HG02588 (cell line): ENCODE measurements around the gene ASB5.
"Not testable (repeated sequence)": the region's sequence is repeated elsewhere in the genome, so short reads cannot be mapped to it uniquely, and the experiment has no call there.

Experiments used
- ATAC-seq: cut with Tn5 transposase; IDR thresholded peaks from one replicate; pipeline ENCODE4 v1.9.1; 2021; ENCODE audit warnings: mild to moderate bottlenecking, moderate library complexity; ENCODE audit not compliant: unreplicated experiment

The ASB5 gene

DNA sequence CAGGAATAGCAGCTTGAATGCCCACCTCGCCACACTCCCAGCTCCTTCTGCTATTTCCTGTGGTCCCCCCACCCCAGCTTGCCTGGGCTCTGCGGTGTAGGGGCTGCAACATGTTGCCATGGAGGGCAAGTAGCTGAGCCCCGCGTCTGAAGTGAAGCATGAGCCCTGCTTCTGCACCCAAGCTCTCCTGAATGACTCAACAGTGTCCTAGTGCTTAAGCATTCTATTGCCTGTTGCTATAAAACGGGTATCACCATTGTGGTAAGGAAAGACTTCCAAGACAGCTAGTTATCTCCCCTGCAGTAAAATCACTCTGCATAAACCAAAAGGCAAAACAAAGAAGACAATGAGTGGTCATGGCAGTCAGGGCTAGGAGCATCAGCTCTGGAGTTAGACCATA is 42.3 kb downstream of the ASB5 start:
- no peak for ATAC-seq

DNA sequence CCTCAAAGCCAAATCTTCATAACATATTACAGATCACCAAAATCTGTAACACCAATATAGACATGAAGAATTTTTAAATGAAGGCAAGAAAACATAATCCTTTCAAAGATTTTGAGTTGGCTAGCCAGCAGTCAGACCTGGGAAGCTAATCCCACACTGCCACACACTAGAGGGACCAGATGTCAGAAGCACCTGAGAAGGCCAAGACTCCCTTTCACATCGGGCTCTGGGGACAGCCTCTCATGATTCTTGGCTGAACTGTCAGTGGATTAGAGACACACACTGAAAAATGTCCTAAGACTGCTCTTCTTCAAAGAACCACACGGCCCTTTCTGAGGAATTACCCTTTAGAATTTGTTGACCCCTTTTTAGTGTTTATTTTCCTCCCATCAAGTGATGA is 45.5 kb downstream of the ASB5 start:
- no peak for ATAC-seq

DNA sequence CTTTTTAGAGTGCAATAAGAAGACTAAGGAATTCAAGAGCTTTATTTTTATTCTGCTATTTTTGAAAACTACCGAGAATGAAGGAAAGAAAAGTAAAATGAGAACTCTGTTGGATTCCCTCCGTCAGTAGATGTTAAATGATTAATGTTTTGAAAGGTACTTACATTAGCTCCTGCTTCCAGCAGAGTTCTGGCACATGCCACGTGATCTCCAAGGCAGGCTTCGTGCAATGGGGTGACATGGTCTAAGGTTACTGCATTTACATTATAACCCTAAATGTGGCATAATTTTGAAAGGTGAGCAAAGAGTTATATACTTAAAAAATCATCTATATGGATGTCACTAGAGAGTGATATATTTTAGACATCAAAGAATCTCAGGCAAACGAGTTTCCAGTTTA is 46.9 kb downstream of the ASB5 start:
- ATAC-seq: no peak

DNA sequence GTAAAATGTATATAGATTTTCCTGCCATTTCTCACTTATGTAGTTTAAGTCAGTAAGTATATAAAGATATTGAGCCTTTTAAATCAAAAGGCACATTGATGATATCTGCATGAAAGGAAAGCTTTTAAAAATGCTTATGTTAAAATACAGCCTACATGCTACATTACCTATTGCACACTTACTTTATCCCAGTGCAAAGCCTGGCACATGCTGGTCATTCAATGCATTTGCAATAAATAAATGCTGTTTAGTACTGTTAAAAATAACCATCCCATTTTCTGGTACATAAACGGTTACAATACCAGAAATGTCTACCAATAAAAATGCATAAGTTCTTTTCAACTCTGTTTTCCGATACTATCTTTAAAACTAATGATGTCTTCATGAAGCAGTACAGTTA is 51.5 kb downstream of the ASB5 start:
- no peak for ATAC-seq

DNA sequence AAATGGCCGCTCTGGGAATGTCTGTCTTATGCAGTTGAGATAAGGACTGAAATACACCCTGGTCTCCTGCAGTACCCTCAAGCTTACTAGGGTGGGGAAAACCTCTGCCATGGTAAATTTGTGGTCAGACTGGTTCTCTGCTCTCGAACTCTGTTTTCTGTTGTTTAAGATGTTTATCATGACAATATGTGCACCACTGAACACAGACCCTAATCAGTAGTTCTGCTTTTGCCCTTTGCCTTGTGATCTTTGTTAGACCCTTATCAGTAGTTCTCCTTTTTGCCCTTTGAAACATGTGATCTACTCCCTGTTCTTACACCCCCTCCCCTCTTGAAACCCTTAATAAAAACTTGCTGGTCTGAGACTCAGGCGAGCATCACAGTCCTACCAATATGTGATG is 56.7 kb downstream of the ASB5 start:
- not testable (repeated sequence) for ATAC-seq

DNA sequence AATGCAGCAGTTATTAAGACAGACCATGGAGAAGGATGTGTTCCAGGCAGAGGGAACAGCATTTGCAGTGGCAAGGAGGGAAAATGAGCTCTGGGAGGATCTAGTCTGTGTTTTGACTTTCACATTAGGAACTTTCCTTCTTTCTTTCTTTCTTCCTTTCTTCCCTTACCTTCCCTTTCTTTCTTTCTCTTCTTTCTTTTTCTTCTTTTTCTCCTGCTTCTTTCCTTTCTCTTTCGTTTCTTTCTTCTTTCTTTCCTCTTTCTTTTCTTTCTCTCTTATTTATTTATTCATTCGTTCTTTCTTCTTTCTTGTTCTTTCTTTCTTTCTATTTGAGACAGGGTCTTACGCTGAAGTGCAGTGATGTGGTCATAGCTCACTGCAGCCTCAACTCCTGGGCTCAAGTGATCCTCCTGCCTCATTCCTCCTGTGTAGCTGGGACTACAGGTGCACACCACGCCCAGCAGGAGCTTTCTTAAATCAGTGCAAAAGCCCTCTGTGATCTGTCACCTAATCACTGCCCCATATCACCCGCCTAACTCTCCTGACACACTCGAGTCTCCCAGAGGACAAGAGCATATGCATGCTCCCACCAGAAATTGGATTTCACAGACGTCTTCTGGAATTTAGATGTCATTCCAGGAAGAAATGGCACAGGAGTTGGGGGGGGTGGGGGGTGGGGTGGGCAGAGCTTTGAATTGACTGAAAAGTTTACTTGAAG is 58.3 kb downstream of the ASB5 start:
- ATAC-seq: no peak

DNA sequence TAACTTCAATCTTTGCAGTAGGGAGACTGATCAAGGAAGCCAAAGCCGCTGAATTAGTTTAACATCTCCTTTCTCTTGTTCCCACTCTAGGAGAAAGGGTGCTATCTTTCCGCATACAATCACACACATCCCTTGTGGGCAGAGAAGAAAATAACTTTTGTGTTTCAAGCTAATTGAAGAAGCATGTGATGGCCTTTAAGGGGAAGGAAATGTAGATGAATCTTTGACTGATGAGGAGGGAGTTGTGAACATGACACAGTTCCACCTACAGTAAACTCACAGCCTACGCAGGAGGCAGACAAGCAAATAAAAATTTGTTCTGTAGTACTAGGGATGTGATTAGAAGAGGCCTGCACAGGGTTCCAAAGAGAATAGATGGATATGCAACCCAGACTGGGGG is 58.9 kb downstream of the ASB5 start:
- no peak for ATAC-seq

DNA sequence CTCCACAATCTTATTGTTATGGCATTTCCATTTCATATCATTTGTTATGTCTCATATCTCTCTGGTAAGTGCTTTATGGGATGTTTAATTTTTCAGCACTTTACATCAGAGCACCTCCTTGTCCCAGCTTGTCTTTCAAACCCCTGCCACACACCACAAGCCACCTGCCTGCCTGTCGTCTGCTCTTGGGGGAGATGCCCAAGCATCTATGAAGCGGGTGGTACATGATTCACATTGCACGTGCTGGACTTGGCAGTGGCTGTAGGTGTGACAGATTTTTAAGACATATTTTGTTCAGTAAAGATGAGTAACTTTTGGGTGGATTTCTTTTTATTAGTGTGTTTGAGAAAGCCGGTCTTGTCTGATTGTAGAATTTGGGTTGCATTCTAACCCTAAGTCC is 59.5 kb downstream of the ASB5 start:
- no peak for ATAC-seq

DNA sequence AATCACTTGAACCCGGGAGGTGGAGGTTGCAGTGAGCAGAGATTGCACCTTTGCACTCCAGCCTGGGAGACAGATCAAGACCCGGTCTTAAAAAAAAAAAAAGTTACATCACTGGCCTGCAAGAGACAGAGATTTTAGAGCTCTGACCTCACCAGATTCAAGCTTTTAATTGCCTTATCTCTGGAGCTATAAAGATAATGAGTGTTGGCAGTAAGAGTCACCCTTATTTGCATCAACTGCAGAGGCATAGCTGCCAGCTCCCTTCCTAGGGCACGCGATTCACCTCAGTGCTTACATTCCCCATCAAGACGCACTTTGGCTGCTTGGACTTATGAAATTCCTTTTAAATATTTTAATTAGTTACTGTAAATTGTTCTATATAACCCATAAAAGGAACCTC is 61.2 kb downstream of the ASB5 start:
- no peak for ATAC-seq

DNA sequence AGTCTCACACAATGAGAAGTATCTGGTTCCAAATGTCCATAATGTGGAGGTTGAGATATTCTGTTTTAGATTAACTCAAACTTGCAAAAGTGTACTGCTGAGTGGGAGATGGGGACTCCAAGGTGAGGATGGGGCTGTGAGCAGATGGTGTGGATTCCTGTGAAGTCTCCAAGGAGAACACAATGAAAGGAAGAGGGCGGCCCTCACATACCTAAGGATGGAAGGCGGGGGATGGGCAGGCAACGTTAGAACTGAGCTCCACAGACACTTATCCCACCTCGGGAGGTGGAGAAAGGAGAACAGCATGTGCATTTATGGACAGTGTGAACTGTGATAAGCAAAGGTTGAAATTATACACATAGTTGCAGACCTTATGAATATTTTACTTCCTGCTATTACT is 63.7 kb downstream of the ASB5 start:
- ATAC-seq: no peak

DNA sequence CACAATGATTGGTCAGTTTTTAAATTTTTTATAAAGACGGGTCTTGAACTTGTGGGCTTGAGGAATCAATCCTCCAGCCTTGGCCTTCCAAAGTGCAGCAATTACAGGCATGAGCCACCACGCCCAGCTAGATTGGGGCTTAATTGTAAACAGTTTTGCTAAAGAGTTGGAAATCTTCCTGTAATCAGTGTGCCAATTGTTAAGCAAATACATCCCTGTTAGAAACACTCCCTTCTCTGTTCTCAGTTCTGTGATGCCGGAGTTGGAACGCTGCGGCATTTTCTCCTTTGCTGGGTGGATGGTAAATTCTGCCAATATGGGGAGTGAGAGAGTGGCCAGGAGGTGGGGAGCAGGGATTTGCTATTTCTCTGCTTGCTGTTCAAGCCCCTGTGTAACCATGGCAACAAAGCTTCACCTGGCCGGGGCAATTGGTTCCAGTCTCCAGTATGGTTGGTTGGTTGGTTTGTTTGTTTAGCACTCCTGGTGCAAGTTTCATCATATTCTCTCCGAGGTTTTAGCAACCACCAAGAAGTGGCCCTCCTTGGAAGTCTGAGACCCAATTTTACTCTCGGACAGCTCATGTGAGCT is 70.6 kb downstream of the ASB5 start:
- ATAC-seq: no peak

DNA sequence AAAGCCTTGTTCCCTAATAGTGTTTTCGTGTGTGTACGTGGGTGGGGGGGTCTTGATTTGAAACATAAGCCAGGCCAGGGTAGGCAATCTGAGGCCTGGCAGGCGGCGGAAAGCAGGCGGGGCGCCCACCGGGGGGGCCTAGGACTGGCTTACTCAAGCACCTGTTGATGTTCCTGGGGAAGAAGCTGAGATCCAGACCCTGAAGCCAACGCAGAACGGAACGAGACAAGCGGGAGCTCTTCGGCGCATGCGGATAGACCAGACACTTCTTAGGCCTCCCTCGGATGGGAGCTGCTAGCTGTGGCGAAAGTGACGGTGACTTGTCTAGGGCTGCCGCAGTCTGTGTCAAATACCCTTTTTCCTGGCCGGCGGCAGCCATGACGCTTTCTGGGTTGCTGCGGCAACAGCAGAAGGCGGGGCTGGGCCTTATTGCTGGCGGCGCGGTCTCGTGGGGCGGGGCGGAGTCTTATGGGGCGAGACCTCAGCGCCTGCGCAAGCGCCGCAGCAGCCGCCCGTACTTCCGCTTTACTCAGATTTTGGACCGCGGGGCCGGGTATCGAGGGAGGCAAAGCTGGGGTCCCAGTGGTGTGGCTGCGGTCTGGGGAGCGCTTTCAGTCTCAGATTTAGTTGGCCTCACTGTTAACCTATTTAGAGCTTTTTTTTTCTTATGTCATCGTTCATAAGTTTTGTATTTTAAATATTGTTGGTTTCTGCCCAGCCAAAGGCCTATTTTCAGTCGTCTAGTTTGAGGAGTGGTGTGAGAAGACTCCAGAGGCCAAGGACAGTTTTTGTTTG is 73.6 kb downstream of the ASB5 start, which contains the start of gene SPATA4:
TSS of gene SPATA4 (minus strand) at position 402 of the 795 bp plus-strand sequence. CDS start at position 379, 23 bp downstream.
- peak; percentile 97 for ATAC-seq

DNA sequence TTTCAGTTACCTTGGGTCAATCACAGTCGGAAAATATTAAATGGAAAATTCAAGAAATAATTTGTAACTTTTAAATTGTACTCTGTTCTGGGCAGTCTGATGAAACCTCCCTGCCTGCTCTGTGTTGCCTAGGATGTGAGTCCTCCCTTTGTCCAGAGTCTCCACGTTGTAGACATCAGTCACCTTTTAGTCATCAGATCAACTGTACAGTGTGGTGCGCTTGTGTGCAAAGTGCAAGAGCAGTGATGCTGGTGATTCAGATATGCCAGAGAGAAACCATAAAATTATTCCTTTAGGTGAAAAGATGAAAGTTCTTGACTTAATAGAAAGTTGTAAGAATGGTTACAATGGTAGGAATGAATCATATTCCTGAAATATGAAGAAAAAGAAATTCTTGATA is 75.1 kb downstream of the ASB5 start:
- ATAC-seq: no peak

DNA sequence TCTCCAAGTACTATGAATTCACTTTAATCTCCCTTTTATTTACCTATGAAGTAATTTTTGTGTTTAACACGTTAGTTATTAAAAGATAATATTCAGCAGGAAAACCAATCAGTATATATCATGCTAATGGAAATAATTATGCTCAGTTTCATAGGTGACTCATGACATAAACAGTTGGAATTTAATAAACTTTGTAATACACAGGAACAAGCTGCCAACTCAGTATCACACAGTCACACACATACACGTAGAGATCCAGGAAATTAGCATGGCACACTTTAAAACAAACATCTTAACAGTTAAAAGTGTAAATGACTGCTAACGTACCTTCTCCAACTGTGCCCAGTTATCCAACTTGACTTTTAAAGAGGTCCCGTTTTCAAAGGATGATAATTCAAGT is 75.9 kb downstream of the ASB5 start:
- no peak for ATAC-seq

DNA sequence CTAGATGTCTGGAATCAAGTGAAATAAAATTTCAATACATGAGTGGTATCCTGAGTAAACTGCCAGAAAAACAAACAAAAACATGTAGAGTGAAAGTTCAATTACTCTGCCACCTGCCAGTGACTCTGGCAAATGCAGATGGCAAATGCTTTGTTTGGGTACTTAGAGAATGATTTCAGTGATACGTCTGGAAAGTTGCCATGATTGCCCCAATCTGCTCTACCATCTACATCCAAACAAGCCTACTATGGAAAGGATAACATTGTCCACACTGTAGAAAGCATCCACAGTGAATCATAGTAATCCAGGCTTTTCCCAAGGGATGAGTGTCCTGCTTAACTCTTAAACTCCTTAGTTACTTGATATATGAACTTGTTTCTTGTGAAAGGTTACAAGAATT is 77.0 kb downstream of the ASB5 start:
- ATAC-seq: no peak

DNA sequence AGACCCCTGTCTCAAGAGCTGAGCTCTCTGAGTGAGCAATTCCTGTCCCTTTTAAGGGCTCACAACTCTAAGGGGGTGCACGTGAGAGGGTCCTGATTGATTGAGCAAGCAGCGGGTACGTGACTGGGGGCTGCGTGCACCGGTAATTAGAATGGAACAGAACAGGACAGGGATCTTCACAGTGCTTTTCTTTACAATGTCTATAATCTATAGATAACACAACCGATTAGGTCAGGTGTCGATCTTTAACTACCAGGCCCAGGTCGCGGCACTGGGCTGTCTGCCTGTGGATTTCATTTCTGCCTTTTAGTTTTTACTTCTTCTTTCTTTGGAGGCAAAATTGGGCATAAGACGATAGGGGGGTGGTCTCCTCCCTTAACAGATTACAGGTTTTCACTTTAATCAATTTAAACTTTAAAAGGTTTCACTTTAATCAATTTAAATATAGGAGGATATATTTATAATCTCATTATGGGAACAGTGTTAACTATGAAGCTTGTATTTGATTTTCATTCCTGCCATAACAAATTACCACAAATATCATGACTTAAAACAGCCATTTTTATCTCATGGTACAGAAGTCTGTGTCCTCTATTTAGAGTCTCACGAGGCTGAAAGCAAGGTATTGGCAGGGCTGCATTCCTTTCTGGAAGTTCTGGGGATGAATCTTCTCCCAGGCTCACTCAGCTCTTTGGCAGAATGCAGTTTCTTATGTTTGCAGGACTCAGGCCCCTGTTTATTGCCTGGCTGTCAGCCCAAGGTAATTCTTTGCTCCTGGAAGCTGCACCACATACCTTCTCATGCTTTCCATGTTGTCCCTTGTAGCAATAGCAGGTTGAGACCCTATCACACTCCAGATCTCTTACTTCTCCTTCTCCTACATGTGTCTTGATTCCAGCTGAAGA is 78.9 kb downstream of the ASB5 start:
- ATAC-seq: no peak

DNA sequence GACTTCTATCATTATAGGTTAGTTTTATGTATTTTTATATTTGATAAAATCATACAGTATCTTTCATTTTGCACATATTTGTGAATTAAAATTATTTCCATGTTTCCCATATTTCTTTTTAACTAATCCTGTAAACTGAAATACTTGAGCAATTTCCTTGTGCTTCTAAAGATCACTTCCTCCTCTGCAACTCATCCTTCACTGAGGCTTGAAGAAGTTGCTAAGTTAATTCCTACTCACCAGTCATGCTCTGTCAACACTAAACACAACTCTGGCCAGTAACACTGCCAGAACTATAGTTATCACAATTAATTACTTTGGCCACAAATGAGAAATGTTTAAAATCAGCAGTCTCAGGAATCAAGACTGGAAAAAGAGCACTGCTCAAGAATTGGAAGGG is 80.4 kb downstream of the ASB5 start:
- no peak for ATAC-seq

DNA sequence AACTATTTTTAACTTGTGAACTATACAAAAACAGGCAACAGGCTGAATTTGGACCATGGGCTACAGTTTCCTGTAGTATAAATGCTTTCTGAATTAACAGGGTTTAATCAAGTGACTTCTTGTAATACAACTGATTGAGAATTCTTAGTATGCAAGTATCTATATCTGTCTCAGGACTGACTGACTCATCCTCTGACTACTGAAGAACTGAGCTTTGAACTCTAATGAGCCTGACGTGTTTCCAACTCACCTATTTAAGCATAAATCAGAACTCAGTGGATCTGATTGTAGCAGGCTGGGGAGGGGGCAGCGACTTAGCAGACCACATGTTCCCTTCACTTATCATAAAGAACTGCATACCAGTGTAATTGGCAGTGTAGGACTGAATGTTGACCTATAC is 81.4 kb downstream of the ASB5 start:
- ATAC-seq: no peak

DNA sequence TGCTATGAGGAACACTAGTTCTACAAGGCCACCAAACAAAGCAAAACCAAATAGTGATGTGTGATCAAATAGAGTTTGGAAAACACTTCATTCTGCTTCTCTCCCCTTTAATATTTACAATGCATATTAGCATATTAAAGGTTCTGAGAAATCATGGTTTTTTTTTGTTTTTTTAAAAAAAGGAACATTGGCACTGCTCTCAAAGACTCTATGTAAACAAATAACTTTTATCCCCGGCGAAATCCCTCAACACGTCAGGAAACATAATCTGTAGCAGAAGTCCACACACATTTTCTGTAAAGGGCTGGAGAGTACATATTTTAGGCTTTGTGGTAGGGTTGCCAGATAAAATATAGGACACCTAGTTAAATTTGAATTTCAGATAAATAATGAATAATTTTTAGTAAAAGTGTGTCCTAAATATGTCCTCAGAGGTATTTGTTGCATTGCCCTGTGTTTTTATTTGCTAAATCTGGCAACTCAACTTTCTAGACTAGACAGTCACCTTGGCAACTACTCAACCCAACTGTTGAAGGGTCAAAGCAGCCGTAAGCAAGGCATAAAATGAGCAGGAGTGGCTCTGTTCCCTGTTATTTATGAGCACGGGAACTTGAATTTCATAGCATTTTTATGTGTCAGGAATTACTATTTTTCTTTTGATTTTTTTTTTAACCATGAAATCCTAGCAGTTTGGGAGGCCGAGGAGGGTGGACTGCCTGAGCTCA is 82.2 kb downstream of the ASB5 start:
- no peak for ATAC-seq

DNA sequence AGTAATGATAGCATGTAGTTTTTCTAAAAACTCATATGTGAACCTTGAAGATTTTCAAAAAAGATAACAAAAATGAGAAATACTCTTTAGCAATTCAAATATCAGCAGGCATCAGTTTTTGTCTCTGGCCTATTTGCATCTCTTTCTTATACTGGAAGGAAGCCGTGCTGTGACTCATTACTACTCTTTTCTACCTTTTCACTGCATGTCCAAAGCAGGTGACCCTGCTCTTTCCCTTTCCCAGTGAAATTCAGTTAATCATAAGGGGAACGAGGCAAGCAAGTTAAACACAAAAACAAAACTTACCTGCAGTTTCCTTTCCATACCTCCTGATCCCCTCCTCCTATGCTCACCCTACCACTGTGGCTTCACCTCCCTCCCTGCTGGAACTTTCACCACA is 83.0 kb downstream of the ASB5 start:
- ATAC-seq: no peak
